DND-41 (cell line): ENCODE measurements around the gene CEP131.

ENCODE experiments used
- CTCF ChIP-seq: IDR thresholded peaks from 2 replicates; pipeline ENCODE4 v1.5.1; 2012; ENCODE audit warnings: borderline replicate concordance, low read length, moderate library complexity, mild to moderate bottlenecking; ENCODE audit not compliant: poor library complexity, severe bottlenecking; ENCODE audit errors: extremely low read depth
- EZH2 ChIP-seq: IDR thresholded peaks from 3 replicates; pipeline ENCODE4 v1.6.1; 2012; ENCODE audit warnings: borderline replicate concordance, low read depth, mild to moderate bottlenecking, moderate library complexity, low read length, inconsistent platforms; ENCODE audit not compliant: severe bottlenecking

- TF ChIP-seq EZH2 = no peak
- no peak for TF ChIP-seq CTCF
These were observed 734 bp downstream of the CEP131 start for GRCh38 chr17:81221842-81222619.
